GM21360 (cell line): ENCODE measurements around the gene TCAP.

Experiments
- ATAC-seq: cut with Tn5 transposase; IDR thresholded peaks from one replicate; pipeline ENCODE4 v1.9.1; 2021; ENCODE audit warnings: mild to moderate bottlenecking, moderate library complexity; ENCODE audit not compliant: unreplicated experiment

The TCAP gene

GRCh38 chr17:39666231-39666600 lies 1.1 kb downstream of the TCAP start:
- no peak for ATAC-seq

GRCh38 chr17:39666601-39667261 lies 1.6 kb downstream of the TCAP start:
- no peak for ATAC-seq

- ATAC-seq: no peak
Observed at GRCh38 chr17:39667262-39667944, 2.3 kb downstream of the TCAP start.

- ATAC-seq: no peak
Observed at GRCh38 chr17:39667945-39668924, 3.1 kb downstream of the TCAP start, which contains the start of gene PNMT. PNMT (plus strand) TSS chr17:39668453; CDS start chr17:39668476, 23 bp downstream.

GRCh38 chr17:39669897-39670735 lies 5.0 kb downstream of the TCAP start:
- no peak for ATAC-seq

GRCh38 chr17:39670746-39671145 lies 5.6 kb downstream of the TCAP start:
- no peak for ATAC-seq

GRCh38 chr17:39671651-39672521 lies 6.7 kb downstream of the TCAP start:
- ATAC-seq: no peak

- ATAC-seq: no peak
Observed at GRCh38 chr17:39672522-39673334, 7.6 kb downstream of the TCAP start.

GRCh38 chr17:39673335-39674081 lies 8.4 kb downstream of the TCAP start:
- ATAC-seq: no peak

GRCh38 chr17:39674179-39674578 lies 9.0 kb downstream of the TCAP start:
- ATAC-seq: no peak

GRCh38 chr17:39674702-39675389 lies 9.7 kb downstream of the TCAP start:
- ATAC-seq: no peak

- ATAC-seq: no peak
Observed at GRCh38 chr17:39675390-39676082, 10.4 kb downstream of the TCAP start.

GRCh38 chr17:39676198-39676819 lies 11.2 kb downstream of the TCAP start:
- ATAC-seq: no peak

GRCh38 chr17:39677072-39677471 lies 11.9 kb downstream of the TCAP start:
- no peak for ATAC-seq

GRCh38 chr17:39677542-39678339 lies 12.6 kb downstream of the TCAP start:
- no peak for ATAC-seq
